Measurements from ENCODE around the gene SRD5A2.

SRD5A2 gene

GRCh38 chr2:31476511-31477180, 104.1 kb downstream of the SRD5A2 start:
- no peak overlapping the region for H3K4me3 ChIP-seq (ENCODE audit: low read depth, low read length)
- TF ChIP-seq, protein P1, sequence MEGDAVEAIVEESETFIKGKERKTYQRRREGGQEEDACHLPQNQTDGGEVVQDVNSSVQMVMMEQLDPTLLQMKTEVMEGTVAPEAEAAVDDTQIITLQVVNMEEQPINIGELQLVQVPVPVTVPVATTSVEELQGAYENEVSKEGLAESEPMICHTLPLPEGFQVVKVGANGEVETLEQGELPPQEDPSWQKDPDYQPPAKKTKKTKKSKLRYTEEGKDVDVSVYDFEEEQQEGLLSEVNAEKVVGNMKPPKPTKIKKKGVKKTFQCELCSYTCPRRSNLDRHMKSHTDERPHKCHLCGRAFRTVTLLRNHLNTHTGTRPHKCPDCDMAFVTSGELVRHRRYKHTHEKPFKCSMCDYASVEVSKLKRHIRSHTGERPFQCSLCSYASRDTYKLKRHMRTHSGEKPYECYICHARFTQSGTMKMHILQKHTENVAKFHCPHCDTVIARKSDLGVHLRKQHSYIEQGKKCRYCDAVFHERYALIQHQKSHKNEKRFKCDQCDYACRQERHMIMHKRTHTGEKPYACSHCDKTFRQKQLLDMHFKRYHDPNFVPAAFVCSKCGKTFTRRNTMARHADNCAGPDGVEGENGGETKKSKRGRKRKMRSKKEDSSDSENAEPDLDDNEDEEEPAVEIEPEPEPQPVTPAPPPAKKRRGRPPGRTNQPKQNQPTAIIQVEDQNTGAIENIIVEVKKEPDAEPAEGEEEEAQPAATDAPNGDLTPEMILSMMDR (IDR thresholded peaks at IDR 0.05; ENCODE audit: borderline replicate concordance, insufficient read depth, low read depth, low read length): no peak

DNA sequence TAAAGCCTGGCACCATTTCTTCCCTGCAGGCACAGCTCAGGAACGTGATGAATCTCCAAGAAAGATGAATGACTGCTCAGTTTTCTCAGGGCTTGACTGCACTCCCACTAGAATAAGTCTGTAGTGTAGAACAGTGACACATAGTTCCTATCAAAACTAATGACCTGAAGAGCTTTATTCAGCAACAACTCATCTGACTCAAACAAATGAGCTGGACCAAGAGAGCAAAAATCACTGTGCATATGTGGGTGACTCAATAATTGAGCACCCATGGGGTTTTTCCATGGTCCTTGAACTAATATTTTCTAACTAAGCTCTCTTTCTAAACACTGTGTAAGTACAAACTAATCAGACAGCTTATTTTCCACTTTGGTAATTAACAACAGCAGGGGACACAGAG, 105.0 kb downstream of the SRD5A2 start:
- TF ChIP-seq, protein P1 (IDR thresholded peaks at IDR 0.05; ENCODE audit: borderline replicate concordance, insufficient read depth, low read depth, low read length): no peak
- no peak overlapping the region for H3K4me3 ChIP-seq (ENCODE audit: low read depth, low read length)

DNA sequence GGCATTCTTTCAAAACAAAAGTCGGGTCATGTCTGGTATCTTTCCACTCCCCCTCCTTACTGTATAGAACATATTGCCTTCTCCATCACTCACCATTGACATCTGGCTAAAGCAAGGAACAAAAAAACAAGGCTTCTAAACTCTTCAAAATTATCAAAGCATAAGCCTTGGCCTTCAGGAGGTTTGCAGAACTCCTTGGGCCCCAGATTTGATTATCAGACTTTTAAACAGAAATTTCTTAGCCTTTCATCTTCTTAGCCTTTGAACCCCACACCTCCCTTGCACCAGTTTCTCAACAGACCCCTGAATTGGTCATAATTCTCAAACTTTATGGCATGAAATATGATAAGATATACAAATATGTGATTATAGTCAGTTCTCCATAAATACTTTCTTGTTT, 106.4 kb downstream of the SRD5A2 start:
- TF ChIP-seq, protein P1 (IDR thresholded peaks at IDR 0.05; ENCODE audit: borderline replicate concordance, insufficient read depth, low read depth, low read length): no peak
- H3K4me3 ChIP-seq (ENCODE audit: low read depth, low read length): no peak overlapping the region
